HCT116 (cell line): ENCODE data around the gene RIPK4. TPM values are rescaled to one million over a fixed set of nuclear protein-coding genes. Genes with fewer than 3 reads are reported as not detected.

Source experiments
- ATAC-seq: fragments of 200-7000 bp; cut with Tn5 transposase; 2 replicates; pipeline ENCODE4 v1.9.1; 2020; ENCODE audit warnings: mild to moderate bottlenecking, moderate library complexity
- BruUV-seq: library from RNA; stranded (reverse); fragments of 400-500 nt; replicated peaks from 2 replicates; lab custom pipeline; 2021; lab: Mats Ljungman, UMichigan
- CTCF ChIA-PET: fragments of 300-600 bp; sonication (Branson Sonifier 250); formaldehyde crosslinking; loops from one replicate; lab custom pipeline; 2021; ENCODE audit warnings: antibody characterized with exemption; lab: Charles Lee
- POLR2A ChIA-PET: fragments of 300-600, 350-600 bp; sonication (Branson Sonifier 250); formaldehyde crosslinking; loops from one replicate; lab custom pipeline; 2021; ENCODE audit warnings: antibody characterized with exemption; lab: Charles Lee
- RAD21 ChIA-PET, 2 experiments: fragments of 300-600 bp; sonication (Branson Sonifier 250); formaldehyde crosslinking; loops; one replicate each; lab custom pipeline; 2023; ENCODE audit warnings: low total read pairs in 2 of 2; ENCODE audit not compliant: uncharacterized antibody in 2 of 2, unreplicated experiment in 2 of 2, low non-redundant PET in 1 of 2; lab: Charles Lee
- DNase-seq: peaks from one replicate; pipeline ENCODE4 v3.0.0-alpha.2; 2010; ENCODE audit warnings: low read depth, low spot score
- H2AFZ ChIP-seq: fragments of 200-600 bp; shearing (Covaris generic), sonication (generic); 2 replicates; pipeline ENCODE4 v1.6.1; 2017; ENCODE audit warnings: low read depth, mixed run types, mixed read lengths, antibody characterized with exemption, low read length; ENCODE audit not compliant: poor library complexity, severe bottlenecking
- H3K27ac ChIP-seq: 2 replicates; pipeline ENCODE4 v1.5.1; 2012; ENCODE audit warnings: low read depth, low read length
- H3K27me3 ChIP-seq: fragments of 200-600 bp; sonication (generic); 2 replicates; pipeline ENCODE4 v1.6.1; 2016; ENCODE audit warnings: mixed run types, low read length, mixed read lengths; ENCODE audit not compliant: insufficient read depth
- H3K36me3 ChIP-seq, 2 experiments: fragments of 200-500 bp in 1 of 2; fragments of 200-600 bp in 1 of 2; sonication (Bioruptor generic) in 1 of 2; sonication (generic) in 1 of 2; 2 replicates each; pipeline versions ENCODE4 v1.5.1 to v1.6.1; 2014 to 2016; ENCODE audit warnings: low read length in 2 of 2, inconsistent platforms in 1 of 2, mixed read lengths in 1 of 2, mixed run types in 1 of 2; ENCODE audit not compliant: insufficient read depth in 2 of 2, control insufficient read depth in 1 of 2
- H3K4me1 ChIP-seq, 2 experiments: fragments of 200-600 bp in 1 of 2; sonication (generic) in 1 of 2; 2 replicates each; pipeline versions ENCODE4 v1.5.1 to v1.6.1; 2012 to 2017; ENCODE audit warnings: low read length in 2 of 2, inconsistent platforms in 1 of 2, mild to moderate bottlenecking in 1 of 2, mixed read lengths in 1 of 2, mixed run types in 1 of 2, moderate library complexity in 1 of 2; ENCODE audit not compliant: insufficient read depth in 2 of 2, control insufficient read depth in 1 of 2
- H3K4me2 ChIP-seq: fragments of 200-600 bp; sonication (generic); 2 replicates; pipeline ENCODE4 v1.6.1; 2017; ENCODE audit warnings: mixed run types, low read length, mixed read lengths
- H3K4me3 ChIP-seq, 2 experiments: fragments of 200-600 bp in 1 of 2; sonication (generic) in 1 of 2; replicated peaks in 1 of 2; 2 replicates each; pipeline ENCODE4 v1.5.1; 2011 to 2016; ENCODE audit warnings: low read length in 2 of 2, control low read depth in 1 of 2, low read depth in 1 of 2, mild to moderate bottlenecking in 1 of 2, mixed read lengths in 1 of 2, mixed run types in 1 of 2
- H3K79me2 ChIP-seq: fragments of 200-600 bp; sonication (generic); 2 replicates; pipeline ENCODE4 v1.6.1; 2017; ENCODE audit warnings: mild to moderate bottlenecking, mixed run types, low read length, moderate library complexity, mixed read lengths; ENCODE audit not compliant: insufficient read depth
- H3K9ac ChIP-seq: fragments of 200-600 bp; sonication (generic); 2 replicates; pipeline ENCODE4 v1.6.1; 2016; ENCODE audit warnings: low read length, mixed read lengths
- H3K9me2 ChIP-seq: fragments of 200-600 bp; sonication (generic), shearing (Covaris generic); 2 replicates; pipeline ENCODE4 v1.6.1; 2017; ENCODE audit warnings: mixed run types, mild to moderate bottlenecking, moderate library complexity; ENCODE audit not compliant: insufficient read depth
- H3K9me3 ChIP-seq, 2 experiments: fragments of 200-500 bp in 1 of 2; fragments of 200-600 bp in 1 of 2; sonication (Bioruptor generic) in 1 of 2; sonication (generic) in 1 of 2; 2 replicates each; pipeline ENCODE4 v1.6.1; 2014 to 2017; ENCODE audit warnings: low read length in 2 of 2, mixed read lengths in 2 of 2, inconsistent platforms in 1 of 2, low read depth in 1 of 2, mild to moderate bottlenecking in 1 of 2, mixed run types in 1 of 2, moderate library complexity in 1 of 2; ENCODE audit not compliant: control insufficient read depth in 1 of 2, insufficient read depth in 1 of 2
- H4K20me1 ChIP-seq: fragments of 200-600 bp; sonication (generic), shearing (Covaris generic); 2 replicates; pipeline ENCODE4 v1.6.1; 2017; ENCODE audit warnings: mixed run types, mild to moderate bottlenecking, moderate library complexity; ENCODE audit not compliant: insufficient read depth
- ATF3 ChIP-seq: IDR thresholded peaks from 2 replicates; pipeline ENCODE4 v1.6.1; 2012
- CEBPB ChIP-seq: IDR thresholded peaks from 2 replicates; pipeline ENCODE4 v1.6.1; 2012; ENCODE audit warnings: low read depth
- CTCF ChIP-seq, 3 experiments: fragments of 200-600 bp in 1 of 3; sonication (generic) in 1 of 3; IDR thresholded peaks in 2 of 3; conservative IDR thresholded peaks in 1 of 3; 2 replicates each; pipeline ENCODE4 v1.5.1; 2012 to 2017; ENCODE audit warnings: low read depth in 2 of 3, low read length in 2 of 3, antibody characterized with exemption in 1 of 3, borderline replicate concordance in 1 of 3, control low read depth in 1 of 3, mild to moderate bottlenecking in 1 of 3, mixed read lengths in 1 of 3, mixed run types in 1 of 3, moderate library complexity in 1 of 3; ENCODE audit not compliant: insufficient read depth in 1 of 3
- ELF1 ChIP-seq: IDR thresholded peaks from 2 replicates; pipeline ENCODE4 v1.6.1; 2012; ENCODE audit warnings: low read depth, borderline replicate concordance
- EZH2phosphoT487 ChIP-seq: fragments of 200-600 bp; IDR thresholded peaks from 2 replicates; pipeline ENCODE4 v1.6.1; 2018; ENCODE audit warnings: antibody characterized with exemption, borderline replicate concordance
- FOSL1 ChIP-seq: IDR thresholded peaks from 2 replicates; pipeline ENCODE4 v1.6.1; 2012; ENCODE audit warnings: low read depth
- JUND ChIP-seq: IDR thresholded peaks from 2 replicates; pipeline ENCODE4 v1.6.1; 2012
- POLR2A ChIP-seq: IDR thresholded peaks from 2 replicates; pipeline ENCODE4 v1.7.0; 2011; ENCODE audit warnings: borderline replicate concordance; ENCODE audit not compliant: insufficient read depth, insufficient read length; ENCODE audit errors: extremely low read depth
- POLR2AphosphoS5 ChIP-seq: IDR thresholded peaks from 2 replicates; pipeline ENCODE4 v1.6.1; 2011; ENCODE audit warnings: mild to moderate bottlenecking, low read depth, low read length, moderate library complexity
- RAD21 ChIP-seq: IDR thresholded peaks from 2 replicates; pipeline ENCODE4 v1.6.1; 2012; ENCODE audit warnings: low read depth, mild to moderate bottlenecking
- ZFX ChIP-seq: fragments of 450-650 bp; IDR thresholded peaks from 2 replicates; pipeline ENCODE4 v1.6.1; 2017
- ZNF274 ChIP-seq: fragments of 200-500 bp; sonication (Bioruptor generic); IDR thresholded peaks from 2 replicates; pipeline ENCODE4 v1.6.1; 2014; ENCODE audit warnings: mild to moderate bottlenecking, low read depth, low read length, inconsistent platforms
- intact Hi-C: fragments of 100-400 bp; cut with micrococcal nuclease; formaldehyde crosslinking; loops from 2 replicates; pipeline ENCODE4 v1.10.0; 2022
- total RNA-seq: library from RNA; stranded (reverse); gene quantifications from one replicate; pipeline ENCODE4 v1.2.1, GENCODE V29; 2021; ENCODE audit not compliant: unreplicated experiment

RIPK4 gene
- total RNA-seq, 1 experiment from 2014 or later: 9.9 TPM

- Histone ChIP-seq H3K79me2 (no peaks in the 10 kb centered on the region), H2AFZ (no peak overlapping the region), H3K4me3 (no peak overlapping the region), H3K27ac (no peak overlapping the region), H3K36me3 (no peaks in the 10 kb centered on the region; a peak in 1 of 4 replicates), H3K27me3 (no peaks in the 10 kb centered on the region), H3K9me2 (no peaks in the 10 kb centered on the region), H3K9me3 (no peaks in the 10 kb centered on the region), H3K9ac (no peak overlapping the region), H3K4me2 (no peak overlapping the region), H3K4me1 (no peaks in the 10 kb centered on the region), H4K20me1 (no peaks in the 10 kb centered on the region)
- TF ChIP-seq EZH2phosphoT487 (no peak), FOSL1 (no peak), CTCF (IDR thresholded peaks at IDR 0.05 in 2 of 3, conservative IDR thresholded peaks at IDR 0.05 in 1 of 3; ENCODE audit: borderline replicate concordance in 1 of 3, insufficient read depth in 1 of 3, low read depth in 2 of 3, low read length in 2 of 3) (no peak), CEBPB (no peak), ATF3 (no peak), POLR2AphosphoS5 (no peak), ZNF274 (no peak), POLR2A (no peak), ZFX (no peak), JUND (no peak), ELF1 (no peak), RAD21 (no peak)
- intact Hi-C loops: loop anchor here (1.0 to 2.0 kb wide), 2 partner anchors 63 to 301 kb away; partner anchors contain the start of gene PRDM15
- RAD21 ChIA-PET: interaction anchor here (0.7 to 1.8 kb wide), 5 partner anchors 117 to 310 kb away, joined by 3 to 6 read pairs (median 4); no protein-coding TSS in a partner anchor
- DNase-seq (no peak), ATAC-seq (peak; percentile 17; the same call in 1 of the 2 replicates)
- BruUV-seq: no TSS peak
- CTCF ChIA-PET: interaction anchor here (0.8 to 2.2 kb wide), 8 partner anchors 32 to 533 kb away, joined by 3 to 39 read pairs (median 5); no protein-coding TSS in a partner anchor
- POLR2A ChIA-PET: no interaction called here
Observed at GRCh38 chr21:41815652-41816582, 49.1 kb upstream of the RIPK4 start.
